K562 (cell line): ENCODE data around the gene SPPL3. TPM values are rescaled to one million over a fixed set of nuclear protein-coding genes. Genes with fewer than 3 reads are reported as not detected.

Experiments used
- ATAC-seq: fragments of 200-7000 bp; cut with Tn5 transposase; 3 replicates; pipeline ENCODE4 v1.9.1; 2020; ENCODE audit warnings: moderate library complexity
- BruUV-seq: library from RNA; stranded (reverse); fragments of 400-500 nt; replicated peaks from 2 replicates; lab custom pipeline; 2021; lab: Mats Ljungman, UMichigan
- CTCF ChIA-PET: fragments of 300-600 bp; formaldehyde crosslinking; extraction: SDS; loops from one replicate; lab custom pipeline; 2021; ENCODE audit warnings: low intra/inter-chr PET ratio; lab: Yijun Ruan, JAX
- POLR2A ChIA-PET: fragments of 300-600, 350-650 bp; sonication (Branson Sonifier 250); formaldehyde crosslinking; extraction: SDS; loops from one replicate; lab custom pipeline; 2021; ENCODE audit warnings: antibody characterized with exemption, inconsistent platforms; lab: Yijun Ruan, JAX
- DNase-seq, 4 experiments: peaks; one replicate each; pipeline versions ENCODE4 v3.0.0 to v3.0.0-alpha.2; 2011 to 2018; ENCODE audit warnings: low spot score in 3 of 4, mixed read lengths in 3 of 4; ENCODE audit errors: extremely low read depth in 1 of 4
- FAIRE-seq: peaks from 2 replicates; lab custom pipeline; 2011; peaks lifted over from hg19 to GRCh38; lab: Jason Lieb, UNC
- H2AFZ ChIP-seq: 2 replicates; pipeline ENCODE4 v1.6.0; 2011; ENCODE audit warnings: low read depth, low read length, control low read depth, inconsistent platforms
- H3K27ac ChIP-seq: fragments of 200-600 bp; 3 replicates; pipeline ENCODE4 v1.8.0; 2011; ENCODE audit warnings: low read depth, mild to moderate bottlenecking, control low read depth, inconsistent platforms, low read length, moderate library complexity, mixed read lengths; ENCODE audit errors: extremely low read depth
- H3K27me3 ChIP-seq, 2 experiments: fragments of 300-600 bp in 1 of 2; 2 replicates in 1 of 2; 3 replicates in 1 of 2; pipeline versions ENCODE4 v1.6.0 to v1.8.0; 2011; ENCODE audit warnings: inconsistent platforms in 2 of 2, low read length in 2 of 2, mild to moderate bottlenecking in 1 of 2, mixed read lengths in 1 of 2, moderate library complexity in 1 of 2; ENCODE audit not compliant: control insufficient read depth in 2 of 2, insufficient read depth in 2 of 2
- H3K36me3 ChIP-seq: fragments of 300-600 bp; 3 replicates; pipeline ENCODE4 v1.8.0; 2011; ENCODE audit warnings: mild to moderate bottlenecking, low read length, inconsistent platforms; ENCODE audit not compliant: control insufficient read depth, insufficient read depth
- H3K4me1 ChIP-seq, 2 experiments: fragments of 200-600 bp in 1 of 2; replicated peaks in 1 of 2; 2 replicates in 1 of 2; 3 replicates in 1 of 2; pipeline versions ENCODE4 v1.5.1 to v1.8.0; 2011; ENCODE audit warnings: inconsistent platforms in 2 of 2, low read length in 2 of 2, mild to moderate bottlenecking in 1 of 2, mixed read lengths in 1 of 2, moderate library complexity in 1 of 2; ENCODE audit not compliant: control insufficient read depth in 2 of 2, insufficient read depth in 2 of 2
- H3K4me2 ChIP-seq: 2 replicates; pipeline ENCODE4 v1.6.1; 2011; ENCODE audit warnings: low read length, control low read depth, inconsistent platforms, mixed read lengths; ENCODE audit not compliant: insufficient read depth
- H3K4me3 ChIP-seq: fragments of 200-600 bp; sonication (generic), shearing (Covaris generic); 2 replicates; pipeline ENCODE4 v1.5.1; 2016; ENCODE audit warnings: control low read depth, inconsistent platforms
- H3K79me2 ChIP-seq: fragments of 200-600 bp; 3 replicates; pipeline ENCODE4 v1.8.0; 2011; ENCODE audit warnings: low read length, inconsistent platforms; ENCODE audit not compliant: control insufficient read depth, insufficient read depth
- H3K9ac ChIP-seq, 2 experiments: 2 replicates each; pipeline versions ENCODE4 v1.6.0 to v1.6.1; 2011; ENCODE audit warnings: low read depth in 2 of 2, low read length in 2 of 2, control low read depth in 1 of 2, inconsistent platforms in 1 of 2, mild to moderate bottlenecking in 1 of 2, mixed read lengths in 1 of 2; ENCODE audit not compliant: insufficient read depth in 1 of 2
- H3K9me1 ChIP-seq: one replicate; pipeline ENCODE4 v1.6.0; 2011; ENCODE audit warnings: inconsistent platforms, mild to moderate bottlenecking, low read length, moderate library complexity; ENCODE audit not compliant: control insufficient read depth, insufficient read depth
- H3K9me3 ChIP-seq: replicated peaks from 2 replicates; pipeline ENCODE4 v1.5.1; 2011; ENCODE audit warnings: low read depth, low read length, inconsistent platforms; ENCODE audit not compliant: control insufficient read depth, insufficient read depth
- H4K20me1 ChIP-seq: replicated peaks from 2 replicates; pipeline ENCODE4 v1.6.1; 2011; ENCODE audit warnings: low read length, inconsistent platforms, mixed read lengths; ENCODE audit not compliant: control insufficient read depth, insufficient read depth
- BCL6 ChIP-seq: fragments of 250-450 bp; sonication (Bioruptor Pico); IDR thresholded peaks from 2 replicates; pipeline ENCODE4 v1.4.0; 2020
- CBX8 ChIP-seq: fragments of 200-600 bp; sonication (generic); IDR thresholded peaks from 2 replicates; pipeline ENCODE4 v1.6.1; 2012; ENCODE audit warnings: borderline replicate concordance, mixed run types, low read depth, mild to moderate bottlenecking, moderate library complexity, mixed read lengths, low read length, control low read depth, inconsistent platforms; ENCODE audit not compliant: poor library complexity, severe bottlenecking; ENCODE audit errors: extremely low read depth
- CREBBP ChIP-seq: IDR thresholded peaks from one replicate; pipeline ENCODE4 v1.6.1; 2012; ENCODE audit warnings: low read depth, mild to moderate bottlenecking, control low read depth, inconsistent platforms, low read length
- CSDE1 ChIP-seq, 2 experiments: fragments of 450-650 bp; IDR thresholded peaks; 2 replicates each; pipeline ENCODE4 v1.6.1; 2016; ENCODE audit warnings: mild to moderate bottlenecking in 1 of 2
- CTBP1 ChIP-seq: fragments of 450-650 bp; IDR thresholded peaks from 2 replicates; pipeline ENCODE4 v1.6.1; 2016; ENCODE audit warnings: borderline replicate concordance
- ILK ChIP-seq: fragments of 450-650 bp; IDR thresholded peaks from 2 replicates; pipeline ENCODE4 v1.6.1; 2016; ENCODE audit warnings: missing genetic modification characterization, low read depth, mild to moderate bottlenecking, missing compliant biosample characterization, moderate library complexity, borderline replicate concordance
- MAFF ChIP-seq: IDR thresholded peaks from 2 replicates; pipeline ENCODE4 v1.6.1; 2012; ENCODE audit warnings: low read length, improper control_type of control experiment
- MAFK ChIP-seq: IDR thresholded peaks from 2 replicates; pipeline ENCODE4 v1.6.1; 2011; ENCODE audit warnings: low read length, improper control_type of control experiment
- MEIS2 ChIP-seq: fragments of 450-650 bp; IDR thresholded peaks from 2 replicates; pipeline ENCODE4 v1.6.1; 2014; ENCODE audit warnings: mild to moderate bottlenecking; ENCODE audit not compliant: partially characterized antibody
- NFE2 ChIP-seq: IDR thresholded peaks from 2 replicates; pipeline ENCODE4 v1.6.1; 2014; ENCODE audit warnings: antibody characterized with exemption, low read depth
- NRF1 ChIP-seq, 2 experiments: fragments of 450-650 bp; IDR thresholded peaks in 1 of 2; conservative IDR thresholded peaks in 1 of 2; 2 replicates each; pipeline ENCODE4 v1.6.1; 2014; ENCODE audit warnings: mild to moderate bottlenecking in 2 of 2
- PCBP1 ChIP-seq: fragments of 200-400 bp; formaldehyde crosslinking; IDR thresholded peaks from 2 replicates; pipeline ENCODE4 v1.6.1; 2018; ENCODE audit warnings: mild to moderate bottlenecking, low read depth, low read length; ENCODE audit not compliant: poor library complexity, severe bottlenecking
- RBFOX2 ChIP-seq: fragments of 200-400 bp; formaldehyde crosslinking; IDR thresholded peaks from 2 replicates; pipeline ENCODE4 v1.6.1; 2017; ENCODE audit warnings: low read depth, mild to moderate bottlenecking, low read length, moderate library complexity
- SMARCE1 ChIP-seq: fragments of 450-650 bp; IDR thresholded peaks from 2 replicates; pipeline ENCODE4 v1.7.1; 2016; ENCODE audit warnings: mild to moderate bottlenecking
- SMC3 ChIP-seq: conservative IDR thresholded peaks from 2 replicates; pipeline ENCODE4 v1.6.1; 2011; ENCODE audit warnings: low read depth, low read length, improper control_type of control experiment; ENCODE audit not compliant: insufficient read depth
- SOX6 ChIP-seq: fragments of 450-650 bp; IDR thresholded peaks from 2 replicates; pipeline ENCODE4 v1.6.1; 2014; ENCODE audit warnings: mild to moderate bottlenecking
- TGIF2 ChIP-seq: sonication (generic); formaldehyde crosslinking; IDR thresholded peaks from 2 replicates; pipeline ENCODE4 v1.8.1; 2022; ENCODE audit warnings: mild to moderate bottlenecking, missing genetic modification reagents, moderate library complexity
- ZNF12 ChIP-seq: sonication (generic); formaldehyde crosslinking; IDR thresholded peaks from 2 replicates; pipeline ENCODE4 v1.4.0; 2020; ENCODE audit warnings: mild to moderate bottlenecking, missing genetic modification reagents
- ZNF316 ChIP-seq: fragments of 450-650 bp; IDR thresholded peaks from 2 replicates; pipeline ENCODE4 v1.6.1; 2016
- ZNF431 ChIP-seq: sonication (generic); formaldehyde crosslinking; IDR thresholded peaks from 2 replicates; pipeline ENCODE4 v1.8.0; 2022; ENCODE audit warnings: mild to moderate bottlenecking, missing genetic modification reagents
- ZNF699 ChIP-seq: fragments of 250-450 bp; sonication (Bioruptor Pico); IDR thresholded peaks from 2 replicates; pipeline ENCODE4 v1.8.0; 2021; ENCODE audit warnings: mild to moderate bottlenecking, moderate library complexity; ENCODE audit not compliant: insufficient replicate concordance
- WGBS: fragments of 100-300 bp; shearing (Covaris generic); methylation state at CpG from one replicate; pipeline ENCODE4 v1.1.6; 2016; ENCODE audit warnings: low coverage, mixed read lengths; ENCODE audit not compliant: insufficient coverage; ENCODE audit errors: missing lambda C conversion rate; 5-methylcytosine and 5-hydroxymethylcytosine counted together
- in situ Hi-C: fragments of 300-500 bp; cut with MboI; formaldehyde crosslinking; loops from 4 replicates; pipeline ENCODE4 v1.15.0; 2018; ENCODE audit warnings: inconsistent platforms, mixed read lengths
- intact Hi-C: fragments of 100-400 bp; cut with micrococcal nuclease; formaldehyde crosslinking; loops from 2 replicates; pipeline ENCODE4 v1.14.2; 2022
- polyA plus RNA-seq, 8 experiments: library from polyadenylated mRNA; depleted of rRNA in 4 of 8; stranded (reverse) in 5 of 8; unstranded in 3 of 8; fragments of >200 nt; fragmentation: Nextera tagmentation in 2 of 8; fragmentation: Illumina TruSeq in 1 of 8; extraction: Ambion mirVana in 2 of 8; extraction: Trizol in 1 of 8; gene quantifications; 2 replicates each; pipeline versions ENCODE4 v1.2.1 to v1.2.3, GENCODE V29; 2011 to 2014; ENCODE audit warnings: inconsistent platforms in 1 of 8, missing spikeins in 1 of 8
- total RNA-seq, 7 experiments: library from RNA; depleted of rRNA in 6 of 7; stranded (reverse); fragments of >200 nt in 6 of 7; fragmentation: Illumina TruSeq in 2 of 7; extraction: Trizol in 2 of 7; gene quantifications; 2 replicates each; pipeline versions ENCODE4 v1.2.1 to v1.2.3, GENCODE V29; 2011 to 2021; ENCODE audit warnings: low replicate concordance in 1 of 7
- TF ChIP-seq, protein P1 (sequence below): fragments of 250-450 bp; sonication (Bioruptor Pico); IDR thresholded peaks from 2 replicates; pipeline ENCODE4 v1.8.0; 2021; ENCODE audit warnings: mild to moderate bottlenecking, moderate library complexity
- TF ChIP-seq, protein P2 (sequence below): fragments of 450-650 bp; formaldehyde crosslinking; IDR thresholded peaks from 2 replicates; pipeline ENCODE4 v1.4.0; 2020; ENCODE audit warnings: mild to moderate bottlenecking, mixed read lengths

SPPL3 gene
- total and polyA plus RNA-seq, 9 of the 15 experiments (the other 6 are each of a cell fraction or from before 2014, with no cell fraction given), result 2.9 to 32.1 (median 7.1) TPM

DNA sequence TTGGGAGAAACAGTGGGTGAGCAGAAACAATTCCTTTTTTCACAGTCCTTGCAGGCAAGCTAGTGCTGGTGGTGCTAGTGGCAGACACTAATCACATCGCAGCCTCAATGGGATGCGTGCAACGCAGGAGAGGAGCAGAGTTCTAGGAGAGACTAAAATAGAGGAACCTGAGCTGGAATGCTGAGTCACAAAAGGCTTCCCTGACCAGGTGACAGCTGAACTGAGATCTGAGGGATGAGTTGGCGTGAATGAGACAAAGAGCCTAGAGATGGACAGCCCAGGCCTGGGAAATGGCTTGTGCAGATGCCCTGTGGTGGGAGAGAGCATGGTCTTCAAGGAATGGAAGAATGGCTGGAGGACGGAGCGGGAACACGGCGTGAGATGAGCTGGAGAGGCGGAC is 152.8 kb downstream of the SPPL3 start:
- Histone ChIP-seq H3K4me3 (no peak overlapping the region), H2AFZ (peak overlapping the region; percentile 11; the same call in 1 of the 2 replicates), H4K20me1 (no peaks in the 10 kb centered on the region), H3K27ac (no peak overlapping the region), H3K27me3 (no peaks in the 10 kb centered on the region), H3K4me2 (no peak overlapping the region), H3K9me1 (no peaks in the 10 kb centered on the region), H3K36me3 (no peaks in the 10 kb centered on the region), H3K79me2 (no peaks in the 10 kb centered on the region), H3K9ac (peak overlapping the region in 1 of 2 experiments; percentile 33; a peak in 1 of 4 replicates), H3K4me1 (peaks cover 3 to 5% of the 10 kb centered on the region in 2 experiments; a peak in 2 of 5 replicates), H3K9me3 (no peaks in the 10 kb centered on the region)
- ChIA-PET POLR2A (interaction anchor here (0.6 to 1.2 kb wide), 5 partner anchors 11 to 888 kb away, joined by 3 to 4 read pairs (median 3); partner anchors contain the start of gene PLA2G1B), CTCF (no interaction called here)
- in situ Hi-C loops (no loop called here), intact Hi-C loops (loop anchor here (2.0 kb wide), 1 partner anchor 219 kb away; no protein-coding TSS in a partner anchor)
- FAIRE-seq, result peak; percentile 55
- peak in 1 of 4 experiments; percentile 27 for DNase-seq
- BruUV-seq, result no TSS peak
- peak; percentile 62 for ATAC-seq
- WGBS, result 41% methylated on average over 9 of the region's 9 CpGs
- TF ChIP-seq CTBP1 (peak; percentile 75), ZNF431 (CRISPR knock-in tag) (no peak), ZNF12 (CRISPR knock-in tag) (no peak), MAFF (peak; percentile 62; the same call in 1 of the 2 replicates), TGIF2 (no peak), SMARCE1 (0 out of 2 replicates have a peak, but pooled peaks have one; percentile 15), MEIS2 (peak; percentile 36), PCBP1 (no peak), CREBBP (no peak), NFE2 (peak; percentile 85), CBX8 (no peak), CSDE1 (IDR thresholded peaks at IDR 0.05) (no peak), BCL6 (CRISPR knock-in tag) (no peak), NRF1 (conservative IDR thresholded peaks at IDR 0.05 in 1 of 2, IDR thresholded peaks at IDR 0.05 in 1 of 2) (0 out of 4 replicates have a peak, but pooled peaks of 1 of the 2 experiments have one; percentile 8), SOX6 (peak; percentile 33; the same call in 1 of the 2 replicates), SMC3 (no peak), MAFK (peak; percentile 58), ILK (no peak), RBFOX2 (no peak), ZNF316 (peak; percentile 83), ZNF699 (CRISPR knock-in tag) (no peak)
- TF ChIP-seq, protein P1, sequence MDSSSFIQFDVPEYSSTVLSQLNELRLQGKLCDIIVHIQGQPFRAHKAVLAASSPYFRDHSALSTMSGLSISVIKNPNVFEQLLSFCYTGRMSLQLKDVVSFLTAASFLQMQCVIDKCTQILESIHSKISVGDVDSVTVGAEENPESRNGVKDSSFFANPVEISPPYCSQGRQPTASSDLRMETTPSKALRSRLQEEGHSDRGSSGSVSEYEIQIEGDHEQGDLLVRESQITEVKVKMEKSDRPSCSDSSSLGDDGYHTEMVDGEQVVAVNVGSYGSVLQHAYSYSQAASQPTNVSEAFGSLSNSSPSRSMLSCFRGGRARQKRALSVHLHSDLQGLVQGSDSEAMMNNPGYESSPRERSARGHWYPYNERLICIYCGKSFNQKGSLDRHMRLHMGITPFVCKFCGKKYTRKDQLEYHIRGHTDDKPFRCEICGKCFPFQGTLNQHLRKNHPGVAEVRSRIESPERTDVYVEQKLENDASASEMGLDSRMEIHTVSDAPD (CRISPR knock-in tag), result no peak
- TF ChIP-seq, protein P2, sequence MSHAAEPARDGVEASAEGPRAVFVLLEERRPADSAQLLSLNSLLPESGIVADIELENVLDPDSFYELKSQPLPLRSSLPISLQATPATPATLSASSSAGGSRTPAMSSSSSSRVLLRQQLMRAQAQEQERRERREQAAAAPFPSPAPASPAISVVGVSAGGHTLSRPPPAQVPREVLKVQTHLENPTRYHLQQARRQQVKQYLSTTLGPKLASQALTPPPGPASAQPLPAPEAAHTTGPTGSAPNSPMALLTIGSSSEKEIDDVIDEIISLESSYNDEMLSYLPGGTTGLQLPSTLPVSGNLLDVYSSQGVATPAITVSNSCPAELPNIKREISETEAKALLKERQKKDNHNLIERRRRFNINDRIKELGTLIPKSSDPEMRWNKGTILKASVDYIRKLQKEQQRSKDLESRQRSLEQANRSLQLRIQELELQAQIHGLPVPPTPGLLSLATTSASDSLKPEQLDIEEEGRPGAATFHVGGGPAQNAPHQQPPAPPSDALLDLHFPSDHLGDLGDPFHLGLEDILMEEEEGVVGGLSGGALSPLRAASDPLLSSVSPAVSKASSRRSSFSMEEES (CRISPR knock-in tag), result no peak
